Measurements from ENCODE around the gene GALNT17.
"Not testable (repeated sequence)": the region's sequence is repeated elsewhere in the genome, so short reads cannot be mapped to it uniquely, and the experiment has no call there.

DNA sequence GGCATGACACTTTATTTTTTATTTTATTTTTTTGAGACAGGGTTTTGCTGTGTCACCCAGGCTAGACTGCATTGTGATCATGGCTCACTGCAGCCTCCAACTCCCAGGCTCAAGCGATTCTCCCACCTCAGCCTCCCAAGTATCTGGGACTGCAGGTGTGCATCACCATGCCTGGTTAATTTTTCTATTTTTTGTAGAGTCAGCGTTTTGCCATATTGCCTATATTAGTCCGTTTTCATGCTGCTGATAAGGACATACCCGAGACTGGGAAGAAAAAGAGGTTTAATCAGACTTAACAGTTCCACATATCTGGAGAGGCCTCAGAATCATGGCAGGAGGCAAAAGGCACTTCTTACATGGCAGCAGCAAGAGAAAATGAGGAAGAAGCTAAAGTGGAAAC lies 77.5 kb downstream of the GALNT17 start:
- TF ChIP-seq SUZ12 (IDR thresholded peaks at IDR 0.05; ENCODE audit: extremely low read depth, insufficient read depth, insufficient read length); ZNF274 (IDR thresholded peaks at IDR 0.05; ENCODE audit: low read depth, low read length); YY1 (IDR thresholded peaks at IDR 0.05; ENCODE audit: insufficient read depth, insufficient read length): not testable (repeated sequence)
